ENCODE results near the gene LRMDA.
"Not testable (repeated sequence)": the region's sequence is repeated elsewhere in the genome, so short reads cannot be mapped to it uniquely, and the experiment has no call there.

The LRMDA gene

DNA sequence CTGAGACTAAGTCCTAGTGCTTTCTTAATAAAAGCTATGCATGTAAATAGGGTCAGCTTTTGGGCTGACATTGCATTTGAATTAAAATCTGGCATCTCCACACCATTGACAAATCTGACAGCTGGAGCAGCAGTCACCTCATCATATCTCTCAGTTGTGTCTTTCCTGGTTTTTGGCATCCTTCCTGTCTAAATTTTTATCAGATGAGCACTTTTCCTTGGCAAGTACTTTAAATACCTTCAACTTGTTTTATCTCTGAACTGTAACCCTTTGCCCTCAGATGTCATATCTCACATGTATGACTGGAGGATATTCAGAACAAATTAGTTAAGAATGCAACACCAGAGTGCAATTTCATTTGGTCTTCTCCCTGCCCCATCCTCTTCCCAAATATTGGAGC lies 1066.2 kb downstream of the LRMDA start:
- DNase-seq = no peak

- DNase-seq = no peak
These were observed 1073.4 kb downstream of the LRMDA start for GRCh38 chr10:76504823-76505222.

- DNase-seq = no peak
These were observed 1078.0 kb downstream of the LRMDA start for GRCh38 chr10:76509446-76509845.

DNA sequence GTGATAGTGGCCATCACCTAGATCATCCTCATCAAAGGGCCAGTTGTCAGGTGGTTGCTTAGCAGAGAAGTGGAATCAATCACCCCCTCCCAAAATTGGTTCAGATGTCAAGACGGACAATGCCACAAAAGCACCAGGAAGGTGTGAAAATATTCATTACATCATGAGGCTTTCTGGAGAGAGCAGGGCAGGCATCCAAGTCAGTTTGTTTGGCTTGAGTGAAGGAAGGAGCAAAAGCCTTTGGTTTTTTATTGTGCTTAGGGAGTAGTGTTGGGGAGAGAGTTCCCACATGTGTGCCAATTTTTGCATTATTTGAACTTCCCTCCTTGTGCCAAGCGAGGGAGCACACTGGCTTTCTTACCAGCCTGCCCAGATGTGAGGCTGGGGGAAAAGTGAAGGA lies 1082.9 kb downstream of the LRMDA start:
- no peak for DNase-seq

GRCh38 chr10:76514869-76515268 lies 1083.4 kb downstream of the LRMDA start:
- DNase-seq = no peak

DNA sequence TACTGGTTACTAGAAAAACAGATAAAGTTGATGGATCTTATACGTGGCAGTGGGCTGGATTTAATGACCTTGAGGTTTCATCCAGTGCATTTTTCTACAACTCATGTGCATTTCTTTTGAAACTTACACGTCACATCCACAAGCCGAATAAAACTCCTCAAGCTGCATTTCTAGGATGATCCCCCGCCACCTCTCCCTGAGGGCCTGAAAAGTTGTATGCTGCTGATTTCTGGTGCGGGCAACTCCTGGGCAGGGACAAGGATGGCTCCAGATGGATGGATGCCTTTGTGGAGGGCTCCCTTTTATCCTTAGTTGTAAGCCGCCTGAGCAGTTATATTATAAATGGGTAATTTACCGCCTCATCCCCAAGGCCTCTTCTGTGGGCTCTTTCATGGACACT lies 1091.1 kb downstream of the LRMDA start:
- DNase-seq = no peak

GRCh38 chr10:76523246-76523645 lies 1091.8 kb downstream of the LRMDA start:
- no peak for DNase-seq

GRCh38 chr10:76523791-76524351 lies 1092.4 kb downstream of the LRMDA start:
- DNase-seq = no peak

GRCh38 chr10:76526833-76527232 lies 1095.4 kb downstream of the LRMDA start:
- not testable (repeated sequence) for DNase-seq

- no peak for DNase-seq
These were observed 1108.9 kb downstream of the LRMDA start for GRCh38 chr10:76540331-76540730.

GRCh38 chr10:76540786-76541185 lies 1109.4 kb downstream of the LRMDA start:
- DNase-seq = no peak

DNA sequence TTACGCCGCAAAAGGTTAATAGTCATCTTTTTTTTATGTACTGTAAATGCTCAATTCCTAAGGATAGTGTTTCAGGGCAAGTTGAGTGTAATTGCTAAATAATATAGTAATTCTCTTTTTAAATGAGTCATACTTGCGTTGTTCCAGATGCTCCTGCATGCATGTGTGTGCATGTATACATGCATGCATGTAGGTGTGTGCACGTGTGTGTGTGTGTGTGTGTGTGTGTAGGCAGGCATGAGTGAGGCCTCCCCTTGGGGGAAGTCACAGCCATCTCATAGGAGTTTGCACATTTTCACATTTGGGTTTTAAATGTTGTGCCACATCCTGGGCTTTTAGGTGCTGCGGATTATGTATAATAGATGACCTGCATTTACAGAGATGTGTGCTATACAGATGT lies 1110.4 kb downstream of the LRMDA start:
- DNase-seq = no peak

- no peak for DNase-seq
These were observed 1111.0 kb downstream of the LRMDA start for GRCh38 chr10:76542307-76542930.

- no peak for DNase-seq
These were observed 1112.2 kb downstream of the LRMDA start for GRCh38 chr10:76543655-76544054.

DNA sequence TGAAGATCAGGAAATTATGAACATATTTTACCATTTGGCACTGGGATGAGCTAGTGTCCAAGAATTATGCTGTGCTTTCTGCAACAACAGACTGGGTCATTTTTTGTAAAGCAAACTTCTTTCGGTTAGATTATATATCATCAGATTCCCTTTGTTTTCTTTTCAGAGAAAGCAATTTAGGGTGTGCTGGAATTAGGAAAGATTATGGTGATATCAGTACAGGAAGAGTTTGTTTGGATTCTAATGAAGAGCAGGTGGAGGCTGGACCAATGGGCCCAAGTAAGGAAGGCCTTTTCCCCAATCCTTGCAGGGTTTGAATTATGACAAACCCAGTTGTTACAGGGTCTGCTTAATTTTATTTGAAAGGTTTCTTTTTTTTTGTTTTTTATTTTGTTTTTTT lies 1113.4 kb downstream of the LRMDA start:
- no peak for DNase-seq

- DNase-seq = peak in 1 of 2 experiments; percentile 24
These were observed 1115.0 kb downstream of the LRMDA start for GRCh38 chr10:76546411-76546810.

DNA sequence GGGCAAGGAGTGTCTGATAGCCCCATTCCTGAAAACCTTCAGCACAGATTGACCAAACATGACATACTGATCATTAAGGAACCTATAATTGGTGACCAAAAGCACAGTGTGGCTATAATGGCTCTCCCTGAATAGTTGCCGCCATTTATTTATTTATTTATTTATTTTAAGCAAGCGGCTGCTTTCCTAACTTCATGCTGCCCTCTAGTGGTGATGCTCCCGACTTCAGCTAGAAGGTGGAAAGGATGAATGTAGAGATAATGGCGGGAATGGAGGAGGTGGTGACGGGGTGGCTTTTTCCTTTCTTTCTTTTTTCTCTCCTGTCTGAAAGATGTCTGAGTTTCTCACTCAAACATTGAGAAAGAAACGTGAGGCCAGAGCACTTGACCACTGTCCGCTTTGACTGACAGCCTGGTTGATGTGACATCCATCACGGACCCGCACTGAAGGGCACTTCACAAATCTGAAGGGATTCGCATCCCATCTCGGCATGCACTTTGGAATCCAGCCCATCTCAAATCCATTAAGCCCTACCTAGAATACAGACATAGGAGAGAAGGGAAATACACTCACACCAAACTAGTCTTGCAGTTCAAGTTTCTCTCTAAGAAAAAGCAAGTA lies 1116.0 kb downstream of the LRMDA start:
- peak; percentile 32 to 68 for DNase-seq

DNA sequence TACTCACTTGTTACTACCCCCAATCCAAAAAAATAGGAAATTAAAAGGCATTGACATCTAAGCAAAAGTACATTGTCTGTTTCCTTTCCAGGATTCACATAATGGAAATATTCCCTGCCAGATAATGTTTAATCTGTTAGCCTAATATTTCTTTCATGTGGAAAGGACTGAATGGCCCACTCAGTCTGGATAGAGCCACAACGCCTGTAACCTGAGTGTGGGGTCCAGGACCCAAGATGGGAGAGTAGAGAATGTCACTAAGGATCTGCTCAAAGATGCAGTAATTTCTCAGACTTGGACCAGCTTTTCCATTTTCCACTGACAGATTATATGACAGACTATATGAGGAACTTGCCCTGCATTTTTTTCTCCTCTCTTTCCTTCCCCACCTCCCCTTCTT lies 1117.3 kb downstream of the LRMDA start:
- no peak for DNase-seq

DNA sequence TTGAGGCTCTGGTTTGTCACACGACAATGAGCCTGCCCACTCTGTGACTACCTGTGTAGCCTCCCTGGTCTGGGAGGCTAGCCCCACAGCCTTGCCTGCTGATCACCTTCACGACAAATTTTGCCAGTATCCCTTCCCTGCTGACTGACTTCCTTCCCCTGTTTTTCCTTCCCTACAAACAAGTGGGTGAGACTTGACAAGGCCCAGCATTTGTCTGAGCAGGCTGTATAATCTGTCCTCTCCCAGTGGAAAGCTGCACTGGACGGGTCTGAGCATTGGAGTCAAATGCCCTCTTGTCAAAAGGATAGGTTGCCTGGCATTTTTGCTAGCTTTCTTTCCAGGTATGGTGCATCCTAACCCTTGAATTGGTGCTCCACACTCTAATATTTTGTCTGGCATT lies 1117.7 kb downstream of the LRMDA start:
- DNase-seq = no peak

DNA sequence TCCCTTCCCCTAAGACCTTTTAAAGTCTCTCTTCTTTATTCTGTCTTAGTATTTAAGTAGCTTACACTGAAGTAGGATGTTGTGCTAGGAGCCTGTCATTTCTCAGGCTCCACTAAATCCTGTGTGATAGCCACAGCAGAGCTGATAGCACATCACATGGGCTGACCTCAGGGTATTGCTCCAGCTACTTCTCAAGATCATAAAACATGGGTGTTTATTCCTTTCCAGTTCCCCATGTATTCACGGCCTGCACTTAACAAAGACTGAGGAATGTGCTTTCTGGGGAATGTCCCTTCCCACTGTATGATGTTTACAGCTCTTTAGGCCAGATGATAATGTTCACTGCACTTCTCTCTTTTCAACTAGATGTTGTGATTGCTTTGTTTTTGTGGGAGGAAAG lies 1119.4 kb downstream of the LRMDA start:
- no peak for DNase-seq

- no peak for DNase-seq
These were observed 1120.9 kb downstream of the LRMDA start for GRCh38 chr10:76552091-76552873.

GRCh38 chr10:76553263-76554032 lies 1122.0 kb downstream of the LRMDA start:
- no peak for DNase-seq

- no peak for DNase-seq
These were observed 1122.6 kb downstream of the LRMDA start for GRCh38 chr10:76554033-76554408.
